Keratinocyte (primary cell): Measurements from ENCODE around the gene TMEM132D. TPM values are rescaled to one million over a fixed set of nuclear protein-coding genes. Genes with fewer than 3 reads are reported as not detected.

Experiments used
- DNase-seq: peaks from one replicate; pipeline ENCODE4 v3.0.0-alpha.2; 2011; ENCODE audit warnings: low read depth, missing footprints, low spot score
- FAIRE-seq: peaks from 2 replicates; lab custom pipeline; 2011; peaks lifted over from hg19 to GRCh38; lab: Jason Lieb, UNC
- H2AFZ ChIP-seq: 2 replicates; pipeline ENCODE4 v1.6.0; 2012; ENCODE audit warnings: low read length, control low read depth, inconsistent platforms; ENCODE audit not compliant: control insufficient read depth
- H3K27ac ChIP-seq: 2 replicates; pipeline ENCODE4 v1.5.1; 2011; ENCODE audit warnings: low read length; ENCODE audit not compliant: control insufficient read depth, insufficient read depth
- H3K27me3 ChIP-seq: 3 replicates; pipeline ENCODE4 v1.6.0; 2011; ENCODE audit warnings: low read length; ENCODE audit not compliant: control insufficient read depth, insufficient read depth; ENCODE audit errors: extremely low read depth
- H3K36me3 ChIP-seq, 2 experiments: 2 replicates in 1 of 2; 3 replicates in 1 of 2; pipeline ENCODE4 v1.5.1; 2011; ENCODE audit warnings: low read length in 2 of 2, mild to moderate bottlenecking in 1 of 2; ENCODE audit not compliant: control insufficient read depth in 2 of 2, insufficient read depth in 2 of 2; ENCODE audit errors: extremely low read depth in 1 of 2
- H3K4me1 ChIP-seq: 3 replicates; pipeline ENCODE4 v1.5.1; 2011; ENCODE audit warnings: low read length; ENCODE audit not compliant: control insufficient read depth, insufficient read depth; ENCODE audit errors: extremely low read depth
- H3K4me2 ChIP-seq: 3 replicates; pipeline ENCODE4 v1.6.0; 2011; ENCODE audit warnings: low read depth, low read length; ENCODE audit not compliant: control insufficient read depth, insufficient read depth; ENCODE audit errors: extremely low read depth
- H3K4me3 ChIP-seq, 3 experiments: fragments of 200-600 bp in 1 of 3; sonication (generic) in 1 of 3; 2 replicates in 2 of 3; 3 replicates in 1 of 3; pipeline ENCODE4 v1.5.1; 2011 to 2016; ENCODE audit warnings: low read length in 3 of 3, mild to moderate bottlenecking in 3 of 3, control low read depth in 2 of 3, inconsistent platforms in 1 of 3, low read depth in 1 of 3, mixed read lengths in 1 of 3, mixed run types in 1 of 3, moderate library complexity in 1 of 3; ENCODE audit not compliant: control insufficient read depth in 2 of 3, insufficient read depth in 2 of 3; ENCODE audit errors: extremely low read depth in 1 of 3
- H3K79me2 ChIP-seq: 2 replicates; pipeline ENCODE4 v1.6.0; 2012; ENCODE audit warnings: low read length; ENCODE audit not compliant: control insufficient read depth, insufficient read depth
- H3K9ac ChIP-seq: 3 replicates; pipeline ENCODE4 v1.6.0; 2011; ENCODE audit warnings: low read length; ENCODE audit not compliant: control insufficient read depth, insufficient read depth; ENCODE audit errors: extremely low read depth
- H3K9me1 ChIP-seq: 3 replicates; pipeline ENCODE4 v1.6.0; 2011; ENCODE audit warnings: low read length; ENCODE audit not compliant: control insufficient read depth, insufficient read depth; ENCODE audit errors: extremely low read depth
- H3K9me3 ChIP-seq: 2 replicates; pipeline ENCODE4 v1.5.1; 2012; ENCODE audit warnings: low read depth, low read length; ENCODE audit not compliant: control insufficient read depth
- H4K20me1 ChIP-seq: 3 replicates; pipeline ENCODE4 v1.6.0; 2011; ENCODE audit warnings: low read length; ENCODE audit not compliant: control insufficient read depth, insufficient read depth; ENCODE audit errors: extremely low read depth
- EZH2 ChIP-seq: IDR thresholded peaks from one replicate; pipeline ENCODE4 v1.6.1; 2012; ENCODE audit warnings: inconsistent platforms, mild to moderate bottlenecking, low read length, moderate library complexity
- dilution Hi-C: fragments of 300-500 bp; cut with MboI; formaldehyde crosslinking; loops from one replicate; pipeline ENCODE4 v1.7.0; 2020; ENCODE audit warnings: low sequenced_read_pairs; ENCODE audit not compliant: extremely low pct_ligation_motif_present
- polyA plus RNA-seq, 5 experiments: library from polyadenylated mRNA; depleted of rRNA in 3 of 5; stranded (reverse) in 3 of 5; stranded (forward) in 1 of 5; unstranded in 1 of 5; fragments of >200 nt; gene quantifications; 1 replicate in 1 of 5; 2 replicates in 3 of 5; 3 replicates in 1 of 5; pipeline versions ENCODE4 v1.2.1 to v1.2.3, GENCODE V29; 2011 to 2012; ENCODE audit warnings: missing spikeins in 2 of 5, low read depth in 1 of 5, low replicate concordance in 1 of 5
- TF ChIP-seq, protein P1 (sequence below), 3 experiments: IDR thresholded peaks in 1 of 3; conservative IDR thresholded peaks in 1 of 3; optimal IDR thresholded peaks in 1 of 3; 2 replicates in 2 of 3; 3 replicates in 1 of 3; pipeline versions ENCODE3 to v1.5.1; 2011; ENCODE audit warnings: low read length in 3 of 3, mild to moderate bottlenecking in 3 of 3, moderate library complexity in 2 of 3, control low read depth in 1 of 3, inconsistent platforms in 1 of 3; ENCODE audit not compliant: insufficient read depth in 2 of 3; ENCODE audit errors: extremely low read depth in 1 of 3

Gene TMEM132D
- polyA plus RNA-seq, 1 donor (not counting 4 experiments of a cell fraction or from before 2014, with no cell fraction given): not detected

DNA sequence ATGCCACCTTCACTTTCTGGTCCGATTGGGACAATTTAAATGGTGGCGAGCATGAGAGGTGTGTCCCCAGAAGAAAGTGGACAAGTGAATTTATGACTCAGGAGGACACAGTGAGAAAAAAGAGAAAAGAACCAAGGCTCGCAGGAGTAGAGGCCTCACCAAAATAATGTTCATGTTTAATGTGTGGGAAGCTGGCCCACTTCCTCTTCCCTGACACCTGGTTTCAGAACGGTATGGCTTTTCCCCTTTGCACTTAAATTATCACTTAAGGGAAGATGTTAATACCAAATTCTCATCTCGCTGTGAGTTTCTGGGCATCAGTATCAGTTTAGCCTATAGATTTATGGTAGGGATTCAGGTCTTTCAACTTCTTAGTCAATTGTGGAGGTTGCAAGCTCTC is 824.1 kb downstream of the TMEM132D start:
- TF ChIP-seq, protein P1, sequence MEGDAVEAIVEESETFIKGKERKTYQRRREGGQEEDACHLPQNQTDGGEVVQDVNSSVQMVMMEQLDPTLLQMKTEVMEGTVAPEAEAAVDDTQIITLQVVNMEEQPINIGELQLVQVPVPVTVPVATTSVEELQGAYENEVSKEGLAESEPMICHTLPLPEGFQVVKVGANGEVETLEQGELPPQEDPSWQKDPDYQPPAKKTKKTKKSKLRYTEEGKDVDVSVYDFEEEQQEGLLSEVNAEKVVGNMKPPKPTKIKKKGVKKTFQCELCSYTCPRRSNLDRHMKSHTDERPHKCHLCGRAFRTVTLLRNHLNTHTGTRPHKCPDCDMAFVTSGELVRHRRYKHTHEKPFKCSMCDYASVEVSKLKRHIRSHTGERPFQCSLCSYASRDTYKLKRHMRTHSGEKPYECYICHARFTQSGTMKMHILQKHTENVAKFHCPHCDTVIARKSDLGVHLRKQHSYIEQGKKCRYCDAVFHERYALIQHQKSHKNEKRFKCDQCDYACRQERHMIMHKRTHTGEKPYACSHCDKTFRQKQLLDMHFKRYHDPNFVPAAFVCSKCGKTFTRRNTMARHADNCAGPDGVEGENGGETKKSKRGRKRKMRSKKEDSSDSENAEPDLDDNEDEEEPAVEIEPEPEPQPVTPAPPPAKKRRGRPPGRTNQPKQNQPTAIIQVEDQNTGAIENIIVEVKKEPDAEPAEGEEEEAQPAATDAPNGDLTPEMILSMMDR (optimal IDR thresholded peaks at IDR 0.05 in 1 of 3, IDR thresholded peaks at IDR 0.05 in 1 of 3, conservative IDR thresholded peaks at IDR 0.05 in 1 of 3; ENCODE audit: extremely low read depth in 1 of 3, insufficient read depth in 2 of 3, low read length in 3 of 3): no peak
- no peak for TF ChIP-seq EZH2
- dilution Hi-C loops: no loop called here

DNA sequence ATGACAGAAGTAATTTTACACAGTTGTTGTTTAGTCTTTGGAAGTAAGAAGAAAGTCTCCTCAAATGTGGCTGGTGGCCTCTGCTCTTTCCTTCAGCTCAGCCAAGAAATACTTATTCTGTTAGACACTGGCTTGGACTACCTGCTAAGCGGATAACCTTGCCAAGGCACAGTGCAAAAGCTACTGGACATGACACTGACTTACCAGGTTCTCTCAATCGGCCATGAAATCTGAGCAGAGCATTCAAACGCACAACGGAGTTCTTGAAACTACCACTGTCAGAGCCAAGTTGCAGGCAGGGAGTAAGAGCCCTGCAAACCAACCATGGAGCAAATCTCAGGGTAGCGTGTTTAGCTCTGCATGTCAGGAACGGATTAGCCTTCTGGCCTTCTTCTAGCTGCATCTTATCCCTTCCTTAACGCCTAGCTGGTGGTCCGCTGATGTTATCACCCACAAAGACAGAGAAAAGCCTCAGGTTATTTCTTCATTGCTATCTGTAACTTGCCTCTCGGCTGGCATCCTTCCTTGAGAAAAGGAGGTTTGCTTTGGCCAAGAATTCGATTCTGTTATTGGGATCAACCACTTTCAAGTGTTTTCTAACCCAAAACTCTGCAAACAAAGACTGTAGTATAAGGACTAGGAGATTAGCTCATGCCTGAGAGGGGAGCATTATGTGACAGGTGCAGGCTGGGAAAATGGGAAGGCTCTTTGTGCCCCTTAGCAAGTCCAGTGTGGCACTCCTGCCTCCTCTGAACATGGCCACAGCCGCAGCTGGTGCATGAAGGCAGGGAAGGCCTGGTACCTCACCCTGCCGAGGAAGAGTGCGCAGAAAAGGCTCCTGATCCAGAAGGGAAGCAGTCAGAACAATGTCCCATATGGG is 827.1 kb downstream of the TMEM132D start:
- Histone ChIP-seq H3K4me3 (no peak overlapping the region), H3K79me2 (no peaks in the 10 kb centered on the region), H3K9me1 (no peaks in the 10 kb centered on the region), H3K9ac (no peak overlapping the region), H3K36me3 (no peaks in the 10 kb centered on the region), H3K4me1 (no peaks in the 10 kb centered on the region), H3K27ac (no peak overlapping the region), H3K27me3 (no peaks in the 10 kb centered on the region), H4K20me1 (no peaks in the 10 kb centered on the region), H2AFZ (no peak overlapping the region), H3K9me3 (peaks cover 14% of the 10 kb centered on the region), H3K4me2 (no peak overlapping the region)
- dilution Hi-C loops: no loop called here
- FAIRE-seq (no peak), DNase-seq (no peak)
- TF ChIP-seq, protein P1 (optimal IDR thresholded peaks at IDR 0.05 in 1 of 3, IDR thresholded peaks at IDR 0.05 in 1 of 3, conservative IDR thresholded peaks at IDR 0.05 in 1 of 3; ENCODE audit: extremely low read depth in 1 of 3, insufficient read depth in 2 of 3, low read length in 3 of 3): no peak
- TF ChIP-seq EZH2: no peak

More for the DNA sequence above, 824.1 kb downstream of the TMEM132D start:
- no peak overlapping the region for H3K4me2 ChIP-seq
- H4K20me1 ChIP-seq: no peaks in the 10 kb centered on the region
- no peak overlapping the region for H3K9ac ChIP-seq
- H3K27me3 ChIP-seq: no peaks in the 10 kb centered on the region
- no peaks in the 10 kb centered on the region for H3K36me3 ChIP-seq
- no peak overlapping the region for H3K4me3 ChIP-seq
- no peaks in the 10 kb centered on the region for H3K9me1 ChIP-seq
- FAIRE-seq: no peak
- H2AFZ ChIP-seq: no peak overlapping the region
- no peak for DNase-seq
- H3K9me3 ChIP-seq: peaks cover 12% of the 10 kb centered on the region
- no peaks in the 10 kb centered on the region for H3K4me1 ChIP-seq
- no peaks in the 10 kb centered on the region for H3K79me2 ChIP-seq
- H3K27ac ChIP-seq: no peak overlapping the region
